Mesenchymal stem cell (in vitro differentiated cells and primary cell): ENCODE results near the gene HPCAL1.

ENCODE experiments used
- DNase-seq: peaks from one replicate; pipeline ENCODE4 v3.0.0-alpha.2; 2013
- H2AFZ ChIP-seq: one replicate; pipeline ENCODE4 v1.6.1; 2013; ENCODE audit warnings: low read depth, mild to moderate bottlenecking, control low read depth, inconsistent platforms, low read length, moderate library complexity
- H2AK5ac ChIP-seq: 2 replicates; pipeline ENCODE4 v1.6.1; 2013; ENCODE audit warnings: low read length, moderate library complexity, mild to moderate bottlenecking, inconsistent platforms; ENCODE audit not compliant: severe bottlenecking
- H2BK120ac ChIP-seq: one replicate; pipeline ENCODE4 v1.6.1; 2013; ENCODE audit warnings: low read depth, mild to moderate bottlenecking, inconsistent platforms, low read length, moderate library complexity
- H2BK12ac ChIP-seq, 2 experiments: one replicate each; pipeline ENCODE4 v1.6.1; 2013; ENCODE audit warnings: inconsistent platforms in 2 of 2, low read length in 2 of 2, mild to moderate bottlenecking in 2 of 2, moderate library complexity in 2 of 2, control low read depth in 1 of 2
- H2BK15ac ChIP-seq: one replicate; pipeline ENCODE4 v1.6.1; 2013; ENCODE audit warnings: mild to moderate bottlenecking, low read depth, inconsistent platforms; ENCODE audit not compliant: poor library complexity, severe bottlenecking
- H2BK5ac ChIP-seq: 2 replicates; pipeline ENCODE4 v1.6.1; 2013; ENCODE audit warnings: low read depth, mild to moderate bottlenecking, low read length, control low read depth, inconsistent platforms; ENCODE audit not compliant: poor library complexity, severe bottlenecking
- H3K14ac ChIP-seq, 2 experiments: one replicate each; pipeline ENCODE4 v1.6.1; 2013; ENCODE audit warnings: inconsistent platforms in 2 of 2, low read length in 2 of 2, control low read depth in 1 of 2, mild to moderate bottlenecking in 1 of 2, moderate library complexity in 1 of 2
- H3K18ac ChIP-seq, 2 experiments: one replicate each; pipeline ENCODE4 v1.6.1; 2013; ENCODE audit warnings: inconsistent platforms in 2 of 2, low read length in 2 of 2, control low read depth in 1 of 2, low read depth in 1 of 2, mild to moderate bottlenecking in 1 of 2
- H3K23ac ChIP-seq, 2 experiments: one replicate each; pipeline ENCODE4 v1.6.1; 2013; ENCODE audit warnings: inconsistent platforms in 2 of 2, low read length in 2 of 2, mild to moderate bottlenecking in 2 of 2, moderate library complexity in 2 of 2, control low read depth in 1 of 2
- H3K27ac ChIP-seq: 2 replicates; pipeline ENCODE4 v1.5.1; 2013; ENCODE audit warnings: mild to moderate bottlenecking, moderate library complexity, low read length, control low read depth, inconsistent platforms; ENCODE audit not compliant: poor library complexity, severe bottlenecking
- H3K27me3 ChIP-seq, 2 experiments: 2 replicates each; pipeline versions ENCODE4 v1.6.1 to v1.7.0; 2013; ENCODE audit warnings: low read length in 2 of 2, mild to moderate bottlenecking in 2 of 2, moderate library complexity in 2 of 2, control low read depth in 1 of 2, inconsistent platforms in 1 of 2; ENCODE audit not compliant: control insufficient read depth in 1 of 2, insufficient read depth in 1 of 2
- H3K36me3 ChIP-seq, 2 experiments: 2 replicates each; pipeline versions ENCODE4 v1.6.1 to v1.7.0; 2013; ENCODE audit warnings: low read length in 2 of 2, control low read depth in 1 of 2, inconsistent platforms in 1 of 2, low read depth in 1 of 2, mild to moderate bottlenecking in 1 of 2; ENCODE audit not compliant: insufficient read depth in 2 of 2, control insufficient read depth in 1 of 2
- H3K4ac ChIP-seq, 2 experiments: one replicate each; pipeline ENCODE4 v1.6.1; 2013; ENCODE audit warnings: inconsistent platforms in 2 of 2, low read length in 2 of 2, mild to moderate bottlenecking in 2 of 2, moderate library complexity in 2 of 2, control low read depth in 1 of 2, low read depth in 1 of 2
- H3K4me1 ChIP-seq: 2 replicates; pipeline ENCODE4 v1.6.1; 2013; ENCODE audit warnings: low read depth, low read length, control low read depth; ENCODE audit not compliant: control insufficient read depth, insufficient read depth
- H3K4me2 ChIP-seq: 2 replicates; pipeline ENCODE4 v1.6.1; 2013; ENCODE audit warnings: low read length, mild to moderate bottlenecking, inconsistent platforms; ENCODE audit not compliant: poor library complexity, severe bottlenecking
- H3K4me3 ChIP-seq, 2 experiments: 2 replicates each; pipeline versions ENCODE4 v1.5.1 to v1.7.0; 2013; ENCODE audit warnings: low read length in 2 of 2, mild to moderate bottlenecking in 2 of 2, control low read depth in 1 of 2, low read depth in 1 of 2; ENCODE audit not compliant: insufficient read depth in 1 of 2
- H3K79me1 ChIP-seq: replicated peaks from 2 replicates; pipeline ENCODE4 v1.6.1; 2013; ENCODE audit warnings: mild to moderate bottlenecking, control low read depth, low read length, inconsistent platforms; ENCODE audit not compliant: poor library complexity, severe bottlenecking
- H3K9ac ChIP-seq: 2 replicates; pipeline ENCODE4 v1.7.0; 2013; ENCODE audit warnings: mild to moderate bottlenecking, low read length, moderate library complexity
- H3K9me3 ChIP-seq: 2 replicates; pipeline ENCODE4 v1.7.0; 2013; ENCODE audit warnings: mild to moderate bottlenecking, low read length; ENCODE audit not compliant: control insufficient read depth
- H4K8ac ChIP-seq: one replicate; pipeline ENCODE4 v1.6.1; 2013; ENCODE audit warnings: inconsistent platforms, mild to moderate bottlenecking, low read length, moderate library complexity
- H4K91ac ChIP-seq: one replicate; pipeline ENCODE4 v1.6.1; 2013; ENCODE audit warnings: mild to moderate bottlenecking, low read length, inconsistent platforms
- WGBS: methylation state at CpG from one replicate; pipeline ENCODE4 v1.1.7; 2013; ENCODE audit warnings: mixed read lengths; 5-methylcytosine and 5-hydroxymethylcytosine counted together

The HPCAL1 gene

GRCh38 chr2:10433264-10433946 lies 130.7 kb downstream of the HPCAL1 start:
- Histone ChIP-seq H2BK5ac (no peak overlapping the region), H4K91ac (no peak overlapping the region), H3K27me3 (peaks cover 0 to 11% of the 10 kb centered on the region in 2 experiments), H3K23ac (no peak overlapping the region), H3K9ac (no peak overlapping the region), H2BK120ac (no peak overlapping the region), H3K18ac (peak overlapping the region in 1 of 2 experiments; percentile 13), H3K4ac (no peak overlapping the region), H2AFZ (no peak overlapping the region), H2BK15ac (no peak overlapping the region), H3K9me3 (no peaks in the 10 kb centered on the region), H3K36me3 (no peaks in the 10 kb centered on the region), H2BK12ac (no peak overlapping the region), H2AK5ac (no peak overlapping the region), H3K4me1 (peaks cover 29% of the 10 kb centered on the region), H3K27ac (no peak overlapping the region), H3K79me1 (no peaks in the 10 kb centered on the region), H3K4me3 (no peak overlapping the region), H3K4me2 (no peak overlapping the region), H3K14ac (no peak overlapping the region), H4K8ac (no peak overlapping the region)
- 96% methylated on average over 10 of the region's 10 CpGs for WGBS
- no peak for DNase-seq

- Histone ChIP-seq H3K18ac (no peak overlapping the region), H4K91ac (no peak overlapping the region), H3K4me1 (peaks cover 29% of the 10 kb centered on the region), H3K4me2 (no peak overlapping the region), H3K14ac (no peak overlapping the region), H3K4me3 (no peak overlapping the region), H3K27ac (no peak overlapping the region), H2AFZ (no peak overlapping the region), H3K4ac (no peak overlapping the region), H3K9me3 (no peaks in the 10 kb centered on the region), H2AK5ac (no peak overlapping the region), H2BK12ac (no peak overlapping the region), H3K27me3 (peaks cover 0 to 11% of the 10 kb centered on the region in 2 experiments), H2BK120ac (no peak overlapping the region), H2BK5ac (no peak overlapping the region), H2BK15ac (no peak overlapping the region), H3K79me1 (no peaks in the 10 kb centered on the region), H3K36me3 (peaks cover 0 to 5% of the 10 kb centered on the region in 2 experiments), H3K23ac (no peak overlapping the region), H3K9ac (no peak overlapping the region), H4K8ac (no peak overlapping the region)
- 82% methylated on average over 19 of the region's 19 CpGs for WGBS
- DNase-seq: no peak
Observed at GRCh38 chr2:10433947-10434885, 131.5 kb downstream of the HPCAL1 start.

- Histone ChIP-seq H3K79me1 (no peaks in the 10 kb centered on the region), H3K27me3 (peaks cover 0 to 11% of the 10 kb centered on the region in 2 experiments), H3K4me1 (peaks cover 31% of the 10 kb centered on the region), H3K14ac (no peak overlapping the region), H2BK12ac (no peak overlapping the region), H2AK5ac (no peak overlapping the region), H4K8ac (no peak overlapping the region), H3K36me3 (peaks cover 7 to 14% of the 10 kb centered on the region in 2 experiments), H3K18ac (no peak overlapping the region), H3K4ac (no peak overlapping the region), H3K9ac (no peak overlapping the region), H3K27ac (no peak overlapping the region), H3K9me3 (no peaks in the 10 kb centered on the region), H2BK5ac (no peak overlapping the region), H3K23ac (no peak overlapping the region), H3K4me2 (no peak overlapping the region), H2BK120ac (no peak overlapping the region), H4K91ac (no peak overlapping the region), H2BK15ac (no peak overlapping the region), H2AFZ (no peak overlapping the region), H3K4me3 (peak overlapping the region in 1 of 2 experiments; percentile 24)
- peak; percentile 64 for DNase-seq
- 42% methylated on average over 28 of the region's 28 CpGs for WGBS
Observed at GRCh38 chr2:10434886-10435819, 132.4 kb downstream of the HPCAL1 start.
